22Rv1 (cell line): ENCODE measurements around the gene ZNG1A.

Experiments
- ZFX ChIP-seq: fragments of 450-650 bp; IDR thresholded peaks from 2 replicates; pipeline ENCODE4 v1.6.1; 2017; ENCODE audit warnings: antibody characterized with exemption, borderline replicate concordance
- TF ChIP-seq, protein P1 (sequence below): fragments of 450-650 bp; IDR thresholded peaks from 2 replicates; pipeline ENCODE4 v1.5.1; 2017; ENCODE audit warnings: mild to moderate bottlenecking

DNA sequence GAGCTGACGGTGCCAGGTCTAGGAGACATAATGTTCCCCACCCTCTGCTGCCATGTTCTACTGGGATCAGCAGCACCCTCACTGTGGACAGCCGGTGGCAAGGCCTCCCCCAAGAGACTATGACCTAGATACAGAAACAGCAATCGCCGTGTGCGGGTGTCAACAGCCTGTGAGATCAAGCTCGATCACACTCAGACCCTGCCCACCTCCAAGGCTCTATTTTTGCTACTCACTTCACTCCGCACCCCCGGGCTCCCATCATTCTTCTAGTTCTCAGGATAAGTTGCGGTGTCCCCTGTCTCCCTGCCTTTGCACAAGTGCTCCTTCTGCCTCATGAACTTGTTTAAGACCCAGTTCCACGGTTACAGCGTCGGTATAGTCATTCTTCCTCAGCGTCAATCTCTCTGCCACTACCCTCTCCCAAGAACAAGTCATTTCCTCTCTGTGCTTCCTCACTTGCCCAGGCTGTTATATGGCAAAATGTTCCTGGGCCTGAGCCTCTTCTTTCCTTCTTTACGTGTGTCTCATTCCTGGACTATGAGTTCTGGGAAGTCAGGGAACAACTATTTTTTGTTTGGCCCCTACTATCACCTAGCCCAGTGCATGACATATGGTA, 30.4 kb upstream of the ZNG1A start:
- TF ChIP-seq, protein P1, sequence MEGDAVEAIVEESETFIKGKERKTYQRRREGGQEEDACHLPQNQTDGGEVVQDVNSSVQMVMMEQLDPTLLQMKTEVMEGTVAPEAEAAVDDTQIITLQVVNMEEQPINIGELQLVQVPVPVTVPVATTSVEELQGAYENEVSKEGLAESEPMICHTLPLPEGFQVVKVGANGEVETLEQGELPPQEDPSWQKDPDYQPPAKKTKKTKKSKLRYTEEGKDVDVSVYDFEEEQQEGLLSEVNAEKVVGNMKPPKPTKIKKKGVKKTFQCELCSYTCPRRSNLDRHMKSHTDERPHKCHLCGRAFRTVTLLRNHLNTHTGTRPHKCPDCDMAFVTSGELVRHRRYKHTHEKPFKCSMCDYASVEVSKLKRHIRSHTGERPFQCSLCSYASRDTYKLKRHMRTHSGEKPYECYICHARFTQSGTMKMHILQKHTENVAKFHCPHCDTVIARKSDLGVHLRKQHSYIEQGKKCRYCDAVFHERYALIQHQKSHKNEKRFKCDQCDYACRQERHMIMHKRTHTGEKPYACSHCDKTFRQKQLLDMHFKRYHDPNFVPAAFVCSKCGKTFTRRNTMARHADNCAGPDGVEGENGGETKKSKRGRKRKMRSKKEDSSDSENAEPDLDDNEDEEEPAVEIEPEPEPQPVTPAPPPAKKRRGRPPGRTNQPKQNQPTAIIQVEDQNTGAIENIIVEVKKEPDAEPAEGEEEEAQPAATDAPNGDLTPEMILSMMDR, result no peak
- TF ChIP-seq ZFX, result no peak
